ENCODE data around the gene HCN4.

DNA sequence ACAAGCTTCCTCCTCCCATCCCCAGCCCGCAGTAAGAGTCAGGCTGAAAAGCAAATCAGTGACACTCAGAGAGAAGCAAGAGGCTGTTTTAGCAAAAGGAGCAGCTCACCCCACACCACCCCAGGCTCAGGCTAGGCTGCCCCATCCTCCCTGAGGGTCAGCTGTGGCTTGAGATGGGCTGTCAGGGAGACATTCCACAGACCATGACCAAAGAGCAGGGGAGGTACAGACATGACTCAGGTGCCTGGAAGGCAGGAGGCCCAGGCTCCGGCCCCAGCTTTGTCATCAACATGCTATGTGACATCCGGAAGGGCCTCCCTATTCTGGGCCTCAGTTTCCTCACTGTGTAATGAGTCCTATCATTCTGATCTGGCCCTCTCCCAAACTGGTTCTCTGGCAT is 24.7 kb downstream of the HCN4 start:
- TF ChIP-seq, protein P1, sequence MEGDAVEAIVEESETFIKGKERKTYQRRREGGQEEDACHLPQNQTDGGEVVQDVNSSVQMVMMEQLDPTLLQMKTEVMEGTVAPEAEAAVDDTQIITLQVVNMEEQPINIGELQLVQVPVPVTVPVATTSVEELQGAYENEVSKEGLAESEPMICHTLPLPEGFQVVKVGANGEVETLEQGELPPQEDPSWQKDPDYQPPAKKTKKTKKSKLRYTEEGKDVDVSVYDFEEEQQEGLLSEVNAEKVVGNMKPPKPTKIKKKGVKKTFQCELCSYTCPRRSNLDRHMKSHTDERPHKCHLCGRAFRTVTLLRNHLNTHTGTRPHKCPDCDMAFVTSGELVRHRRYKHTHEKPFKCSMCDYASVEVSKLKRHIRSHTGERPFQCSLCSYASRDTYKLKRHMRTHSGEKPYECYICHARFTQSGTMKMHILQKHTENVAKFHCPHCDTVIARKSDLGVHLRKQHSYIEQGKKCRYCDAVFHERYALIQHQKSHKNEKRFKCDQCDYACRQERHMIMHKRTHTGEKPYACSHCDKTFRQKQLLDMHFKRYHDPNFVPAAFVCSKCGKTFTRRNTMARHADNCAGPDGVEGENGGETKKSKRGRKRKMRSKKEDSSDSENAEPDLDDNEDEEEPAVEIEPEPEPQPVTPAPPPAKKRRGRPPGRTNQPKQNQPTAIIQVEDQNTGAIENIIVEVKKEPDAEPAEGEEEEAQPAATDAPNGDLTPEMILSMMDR (IDR thresholded peaks at IDR 0.05; ENCODE audit: poor library complexity, severe bottlenecking) = no peak
- TF ChIP-seq POLR2AphosphoS5 (IDR thresholded peaks at IDR 0.05) = no peak
- TF ChIP-seq EP300 (conservative IDR thresholded peaks at IDR 0.05; ENCODE audit: poor library complexity, severe bottlenecking) = no peak
- no peak for TF ChIP-seq EZH2 (IDR thresholded peaks at IDR 0.05; ENCODE audit: borderline replicate concordance, insufficient read depth, low read length, poor library complexity, severe bottlenecking)
- TF ChIP-seq, protein P2, sequence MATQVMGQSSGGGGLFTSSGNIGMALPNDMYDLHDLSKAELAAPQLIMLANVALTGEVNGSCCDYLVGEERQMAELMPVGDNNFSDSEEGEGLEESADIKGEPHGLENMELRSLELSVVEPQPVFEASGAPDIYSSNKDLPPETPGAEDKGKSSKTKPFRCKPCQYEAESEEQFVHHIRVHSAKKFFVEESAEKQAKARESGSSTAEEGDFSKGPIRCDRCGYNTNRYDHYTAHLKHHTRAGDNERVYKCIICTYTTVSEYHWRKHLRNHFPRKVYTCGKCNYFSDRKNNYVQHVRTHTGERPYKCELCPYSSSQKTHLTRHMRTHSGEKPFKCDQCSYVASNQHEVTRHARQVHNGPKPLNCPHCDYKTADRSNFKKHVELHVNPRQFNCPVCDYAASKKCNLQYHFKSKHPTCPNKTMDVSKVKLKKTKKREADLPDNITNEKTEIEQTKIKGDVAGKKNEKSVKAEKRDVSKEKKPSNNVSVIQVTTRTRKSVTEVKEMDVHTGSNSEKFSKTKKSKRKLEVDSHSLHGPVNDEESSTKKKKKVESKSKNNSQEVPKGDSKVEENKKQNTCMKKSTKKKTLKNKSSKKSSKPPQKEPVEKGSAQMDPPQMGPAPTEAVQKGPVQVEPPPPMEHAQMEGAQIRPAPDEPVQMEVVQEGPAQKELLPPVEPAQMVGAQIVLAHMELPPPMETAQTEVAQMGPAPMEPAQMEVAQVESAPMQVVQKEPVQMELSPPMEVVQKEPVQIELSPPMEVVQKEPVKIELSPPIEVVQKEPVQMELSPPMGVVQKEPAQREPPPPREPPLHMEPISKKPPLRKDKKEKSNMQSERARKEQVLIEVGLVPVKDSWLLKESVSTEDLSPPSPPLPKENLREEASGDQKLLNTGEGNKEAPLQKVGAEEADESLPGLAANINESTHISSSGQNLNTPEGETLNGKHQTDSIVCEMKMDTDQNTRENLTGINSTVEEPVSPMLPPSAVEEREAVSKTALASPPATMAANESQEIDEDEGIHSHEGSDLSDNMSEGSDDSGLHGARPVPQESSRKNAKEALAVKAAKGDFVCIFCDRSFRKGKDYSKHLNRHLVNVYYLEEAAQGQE (IDR thresholded peaks at IDR 0.05; ENCODE audit: borderline replicate concordance) = no peak

All from neural cell (in vitro differentiated cells).